ENCODE results near the gene MTO1. TPM values are rescaled to one million over a fixed set of nuclear protein-coding genes. Genes with fewer than 3 reads are reported as not detected.
"Not testable (repeated sequence)": the region's sequence is repeated elsewhere in the genome, so short reads cannot be mapped to it uniquely, and the experiment has no call there.

The MTO1 gene
- total and polyA plus RNA-seq, 2 experiments from 2014 or later, result 27.7 to 36.7 TPM

- ATAC-seq; H3K27me3 ChIP-seq (ENCODE audit: insufficient read depth); H3K9me3 Mint-ChIP-seq: not testable (repeated sequence)
These were observed 80.9 kb downstream of the MTO1 start for GRCh38 chr6:73542481-73542880.

GRCh38 chr6:73542891-73543290, 81.4 kb downstream of the MTO1 start:
- H3K4me1 Mint-ChIP-seq, result no peaks in the 10 kb centered on the region
- no peaks in the 10 kb centered on the region for H3K4me1 ChIP-seq (ENCODE audit: insufficient read depth)
- H2AFZ ChIP-seq, result no peak overlapping the region
- H3K36me3 Mint-ChIP-seq (ENCODE audit: low read depth), result no peaks in the 10 kb centered on the region
- H3K27ac ChIP-seq (ENCODE audit: low read depth), result no peak overlapping the region
- no peaks in the 10 kb centered on the region for H4K20me1 ChIP-seq (replicated peaks; ENCODE audit: insufficient read depth)
- H3F3A ChIP-seq (replicated peaks; ENCODE audit: low read depth), result no peaks in the 10 kb centered on the region
- no peak overlapping the region for H3K27ac Mint-ChIP-seq
- H3K36me3 ChIP-seq (ENCODE audit: insufficient read depth), result no peaks in the 10 kb centered on the region
- no peaks in the 10 kb centered on the region for H3K27me3 ChIP-seq (ENCODE audit: insufficient read depth)
- peaks cover 2% of the 10 kb centered on the region for H3K27me3 Mint-ChIP-seq (ENCODE audit: insufficient read depth, low read depth, poor library complexity)
- no peak overlapping the region for H3K4me3 ChIP-seq
- no peak overlapping the region for H3K4me2 ChIP-seq
- H3K79me2 ChIP-seq (replicated peaks; ENCODE audit: insufficient read depth), result no peaks in the 10 kb centered on the region
- TF ChIP-seq REST (IDR thresholded peaks at IDR 0.05; ENCODE audit: unreplicated experiment) (no peak), STAT1 (IDR thresholded peaks at IDR 0.05; ENCODE audit: unreplicated experiment) (no peak), EZH2 (IDR thresholded peaks at IDR 0.05; ENCODE audit: low read depth, unreplicated experiment) (no peak), ZNF462 (CRISPR knock-in tag; IDR thresholded peaks at IDR 0.05) (no peak), ZNF331 (CRISPR knock-in tag; IDR thresholded peaks at IDR 0.05; ENCODE audit: low read depth) (no peak), JUNB (IDR thresholded peaks at IDR 0.05; ENCODE audit: unreplicated experiment) (no peak)
- H3K9me2 ChIP-seq (ENCODE audit: insufficient read depth), result no peaks in the 10 kb centered on the region
- no peaks in the 10 kb centered on the region; the same call in 2 of the 3 replicates for H3K9me3 Mint-ChIP-seq
- DNase-seq (ENCODE audit: low spot score), result no peak
- no peak for ATAC-seq
- H3K4me3 Mint-ChIP-seq, result no peak overlapping the region

More at GRCh38 chr6:73542481-73542880, 80.9 kb downstream of the MTO1 start:
- H4K20me1 ChIP-seq (replicated peaks; ENCODE audit: insufficient read depth); H3K4me3 ChIP-seq; H3K4me1 Mint-ChIP-seq; DNase-seq (ENCODE audit: low spot score); H3K4me3 Mint-ChIP-seq; H3K27me3 Mint-ChIP-seq (ENCODE audit: insufficient read depth, low read depth, poor library complexity); H3K27ac ChIP-seq (ENCODE audit: low read depth); H3K27ac Mint-ChIP-seq; H3K4me1 ChIP-seq (ENCODE audit: insufficient read depth); H3K9me2 ChIP-seq (ENCODE audit: insufficient read depth); H3K36me3 Mint-ChIP-seq (ENCODE audit: low read depth); H3K4me2 ChIP-seq; H3F3A ChIP-seq (replicated peaks; ENCODE audit: low read depth); H3K79me2 ChIP-seq (replicated peaks; ENCODE audit: insufficient read depth); H3K36me3 ChIP-seq (ENCODE audit: insufficient read depth): not testable (repeated sequence)
- 0 out of 2 replicates have a peak overlapping the region, but pooled peaks have one; percentile 63 for H2AFZ ChIP-seq
